CD4-positive, CD25-positive, alpha-beta regulatory T cell (primary cell): Measurements from ENCODE around the gene RELL2. TPM values are rescaled to one million over a fixed set of nuclear protein-coding genes. Genes with fewer than 3 reads are reported as not detected.
A peak's percentile ranks its signal among the peaks of the same experiment; 100 is the strongest.

ENCODE experiments used
- ATAC-seq, 2 donors: fragments of 150-1000 bp; cut with Tn5 transposase; one replicate each; pipeline ENCODE4 v1.10.0; 2021; ENCODE audit warnings: low read depth in 2 of 2, moderate number of reproducible peaks in 2 of 2, moderate library complexity in 1 of 2
- DNase-seq, 3 donors: peaks; one replicate each; pipeline versions ENCODE4 v3.0.0 to v3.0.0-alpha.2; 2012 to 2022; ENCODE audit warnings: mixed read lengths in 1 of 3
- H3K27ac ChIP-seq: one replicate; pipeline ENCODE4 v1.7.0; 2013; ENCODE audit warnings: mild to moderate bottlenecking, low read length; ENCODE audit not compliant: insufficient read depth, poor library complexity, severe bottlenecking
- H3K27me3 ChIP-seq: one replicate; pipeline ENCODE4 v1.7.0; 2013; ENCODE audit warnings: low read length; ENCODE audit not compliant: control insufficient read depth, insufficient read depth
- H3K36me3 ChIP-seq: one replicate; pipeline ENCODE4 v1.7.0; 2013; ENCODE audit warnings: mild to moderate bottlenecking, low read length, moderate library complexity; ENCODE audit not compliant: control insufficient read depth, insufficient read depth
- H3K4me1 ChIP-seq: 2 replicates; pipeline ENCODE4 v1.7.0; 2013; ENCODE audit warnings: mild to moderate bottlenecking, low read length; ENCODE audit not compliant: insufficient read depth, control insufficient read depth, poor library complexity, severe bottlenecking
- H3K4me3 ChIP-seq: one replicate; pipeline ENCODE4 v1.7.0; 2013; ENCODE audit warnings: low read depth, mild to moderate bottlenecking, low read length, moderate library complexity
- H3K9me3 ChIP-seq, 2 experiments: 1 replicate in 1 of 2; 2 replicates in 1 of 2; pipeline ENCODE4 v1.7.0; 2013; ENCODE audit warnings: low read length in 2 of 2, mild to moderate bottlenecking in 1 of 2, moderate library complexity in 1 of 2; ENCODE audit not compliant: control insufficient read depth in 2 of 2
- H3K27ac Mint-ChIP-seq, 3 donors: one replicate each; pipeline ENCODE4 v1.8.0; 2020 to 2022; ENCODE audit warnings: mild to moderate bottlenecking in 3 of 3, mixed read lengths in 3 of 3, moderate library complexity in 2 of 3
- H3K27me3 Mint-ChIP-seq: one replicate; pipeline ENCODE4 v1.8.0; 2022; ENCODE audit warnings: mild to moderate bottlenecking, mixed read lengths
- H3K36me3 Mint-ChIP-seq: one replicate; pipeline ENCODE4 v1.8.0; 2020; ENCODE audit warnings: mixed read lengths
- H3K4me1 Mint-ChIP-seq, 4 donors: one replicate each; pipeline ENCODE4 v1.8.0; 2020 to 2022; ENCODE audit warnings: mixed read lengths in 4 of 4, mild to moderate bottlenecking in 1 of 4
- H3K4me3 Mint-ChIP-seq, 4 donors: one replicate each; pipeline ENCODE4 v1.8.0; 2020 to 2022; ENCODE audit warnings: mild to moderate bottlenecking in 4 of 4, mixed read lengths in 4 of 4, moderate library complexity in 3 of 4
- H3K9me3 Mint-ChIP-seq, 7 donors: one replicate each; pipeline ENCODE4 v1.8.0; 2020 to 2022; ENCODE audit warnings: mixed read lengths in 7 of 7, mild to moderate bottlenecking in 3 of 7, moderate library complexity in 2 of 7
- polyA plus RNA-seq, 4 donors: library from polyadenylated mRNA; unstranded; fragments of 300-500 nt; fragmentation: Illumina TruSeq; gene quantifications; one replicate each; pipeline ENCODE4 v1.2.3, GENCODE V29; 2021
- total RNA-seq: library from RNA; stranded (reverse); gene quantifications from one replicate; pipeline ENCODE4 v1.2.3, GENCODE V29; 2022

The RELL2 gene, protein sequence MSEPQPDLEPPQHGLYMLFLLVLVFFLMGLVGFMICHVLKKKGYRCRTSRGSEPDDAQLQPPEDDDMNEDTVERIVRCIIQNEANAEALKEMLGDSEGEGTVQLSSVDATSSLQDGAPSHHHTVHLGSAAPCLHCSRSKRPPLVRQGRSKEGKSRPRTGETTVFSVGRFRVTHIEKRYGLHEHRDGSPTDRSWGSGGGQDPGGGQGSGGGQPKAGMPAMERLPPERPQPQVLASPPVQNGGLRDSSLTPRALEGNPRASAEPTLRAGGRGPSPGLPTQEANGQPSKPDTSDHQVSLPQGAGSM
- 20.5 TPM for total RNA-seq
- polyA plus RNA-seq = 1 to 10 TPM; 2.4 to 5.5 (median 3.5) TPM

DNA sequence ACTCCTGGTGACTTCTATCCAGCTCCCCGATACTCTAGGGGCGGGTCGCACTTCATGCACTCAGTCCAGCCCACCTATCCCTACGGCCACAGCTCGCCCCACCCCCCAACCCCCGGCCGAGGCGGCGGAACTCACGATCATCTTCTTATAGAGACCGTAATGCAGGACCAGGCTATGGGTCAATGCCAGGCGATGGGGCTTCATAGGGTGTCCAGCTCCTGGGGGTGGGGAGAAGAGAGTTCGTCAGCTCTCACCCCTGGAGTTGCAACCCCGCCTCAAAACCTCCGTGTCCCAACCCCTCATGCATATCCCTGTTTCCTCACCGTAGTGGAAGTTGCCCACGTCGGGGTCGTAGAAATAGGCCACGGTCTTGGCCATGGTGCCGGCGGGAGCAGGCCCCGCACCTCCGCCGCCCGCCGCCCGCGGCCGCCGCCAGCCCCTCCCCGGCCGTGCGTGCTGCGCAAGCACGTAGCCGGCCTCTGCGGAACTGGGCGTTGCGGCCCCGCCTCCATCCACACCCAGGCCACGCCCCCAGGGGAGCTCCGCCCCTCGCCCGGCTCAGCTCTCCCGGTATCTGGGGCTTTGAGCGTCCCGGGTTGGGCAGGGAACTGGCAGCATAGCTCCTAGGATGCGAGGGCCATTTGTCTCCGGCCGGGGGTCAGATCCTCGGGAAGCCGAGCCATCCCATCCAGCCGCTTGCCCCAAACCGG is at the start of gene RELL2, which contains the start of gene HDAC3:
Gene RELL2, plus strand, starts transcription at position 585 of the 710 bp plus-strand sequence. CDS start 1,229 bp downstream, outside the sequence.
Gene HDAC3, minus strand, starts transcription at position 437 of the 710 bp plus-strand sequence. Its CDS starts 59 bp downstream, at position 378.
- Histone ChIP-seq H3K36me3 (peaks cover 11% of the 10 kb centered on the region), H3K4me1 (peaks cover 53% of the 10 kb centered on the region), H3K27ac (peak within 1 kb of the TSS; percentile 85), H3K4me3 (peak within 1 kb of the TSS; percentile 88), H3K27me3 (no peaks in the 10 kb centered on the region), H3K9me3 (no peaks in the 10 kb centered on the region)
- Mint-ChIP-seq H3K36me3 (peaks cover 11% of the 10 kb centered on the region), H3K4me3 (peak within 1 kb of the TSS; percentile 94 to 99 (median 97)), H3K27me3 (no peaks in the 10 kb centered on the region), H3K9me3 (peaks cover 0 to 2% (median 0%) of the 10 kb centered on the region in 7 donors), H3K4me1 (peaks cover 19 to 55% (median 39%) of the 10 kb centered on the region in 4 donors), H3K27ac (peak within 1 kb of the TSS; percentile 95 to 96 (median 96))
- DNase-seq (peak; percentile 89 to 94 (median 92)), ATAC-seq (peak; percentile 89)

DNA sequence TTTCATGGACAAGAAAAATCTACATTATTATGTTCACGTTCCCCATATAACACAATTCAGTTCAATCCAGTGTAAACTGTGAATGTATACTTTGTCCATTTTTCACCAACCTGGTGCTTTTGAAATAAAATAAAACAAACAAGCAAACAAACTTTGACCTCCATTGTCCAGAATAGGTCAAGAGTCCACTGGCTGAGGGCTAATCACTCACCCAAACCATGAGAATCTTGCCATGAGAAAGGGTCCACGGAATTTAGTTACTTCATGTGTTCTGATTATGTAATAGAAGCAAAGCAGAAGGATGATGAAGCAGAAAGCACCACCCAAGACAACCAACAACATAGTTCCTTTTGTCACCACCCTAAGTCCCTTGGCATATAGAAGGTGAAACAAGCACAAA is 46.7 kb upstream of the RELL2 start:
- H3K9me3 Mint-ChIP-seq = no peaks in the 10 kb centered on the region
- Histone ChIP-seq H3K27ac (no peak overlapping the region), H3K9me3 (no peaks in the 10 kb centered on the region), H3K36me3 (peaks cover 62% of the 10 kb centered on the region), H3K4me3 (peak overlapping the region; percentile 1), H3K4me1 (peaks cover 19% of the 10 kb centered on the region), H3K27me3 (no peaks in the 10 kb centered on the region)
- peak overlapping the region in 1 of 3 donors; percentile 88 for H3K27ac Mint-ChIP-seq
- no peak overlapping the region for H3K4me3 Mint-ChIP-seq
- ATAC-seq (no peak), DNase-seq (no peak)
- peaks cover 28% of the 10 kb centered on the region for H3K36me3 Mint-ChIP-seq
- H3K27me3 Mint-ChIP-seq = no peaks in the 10 kb centered on the region
- peaks cover 30 to 70% (median 51%) of the 10 kb centered on the region in 4 donors for H3K4me1 Mint-ChIP-seq

DNA sequence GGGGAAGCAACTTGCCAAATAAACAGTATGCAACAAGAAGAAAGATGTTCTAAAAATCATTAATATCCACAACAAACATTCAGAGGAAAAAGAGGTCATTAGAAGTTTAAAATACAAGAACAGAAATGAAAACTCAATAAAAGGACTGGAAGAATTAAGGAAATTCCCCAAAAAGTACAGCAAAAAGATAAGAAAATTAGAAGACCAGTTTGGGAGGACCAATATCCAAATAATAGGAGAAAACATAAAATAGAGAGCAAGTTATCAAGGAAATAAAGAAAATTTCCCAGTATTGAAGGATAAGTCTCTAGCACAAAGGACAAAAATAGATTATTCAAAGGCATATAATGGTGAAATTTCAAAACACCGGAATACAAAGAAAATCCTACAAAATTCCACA is 39.9 kb upstream of the RELL2 start:
- H3K36me3 Mint-ChIP-seq = peaks cover 17% of the 10 kb centered on the region
- H3K27me3 Mint-ChIP-seq = no peaks in the 10 kb centered on the region
- H3K4me1 Mint-ChIP-seq = peaks cover 40 to 89% (median 69%) of the 10 kb centered on the region in 4 donors
- ATAC-seq = no peak
- H3K9me3 Mint-ChIP-seq = no peaks in the 10 kb centered on the region
- DNase-seq = no peak
- H3K9me3 ChIP-seq = no peaks in the 10 kb centered on the region
- peaks cover 64% of the 10 kb centered on the region for H3K4me1 ChIP-seq
- H3K4me3 Mint-ChIP-seq = peak overlapping the region; percentile 0 to 73 (median 48)
- H3K36me3 ChIP-seq = peaks cover 22% of the 10 kb centered on the region
- H3K27ac Mint-ChIP-seq = peak overlapping the region; percentile 56 to 94 (median 83)
- no peaks in the 10 kb centered on the region for H3K27me3 ChIP-seq
- H3K4me3 ChIP-seq = peak overlapping the region; percentile 63
- peak overlapping the region; percentile 72 for H3K27ac ChIP-seq

DNA sequence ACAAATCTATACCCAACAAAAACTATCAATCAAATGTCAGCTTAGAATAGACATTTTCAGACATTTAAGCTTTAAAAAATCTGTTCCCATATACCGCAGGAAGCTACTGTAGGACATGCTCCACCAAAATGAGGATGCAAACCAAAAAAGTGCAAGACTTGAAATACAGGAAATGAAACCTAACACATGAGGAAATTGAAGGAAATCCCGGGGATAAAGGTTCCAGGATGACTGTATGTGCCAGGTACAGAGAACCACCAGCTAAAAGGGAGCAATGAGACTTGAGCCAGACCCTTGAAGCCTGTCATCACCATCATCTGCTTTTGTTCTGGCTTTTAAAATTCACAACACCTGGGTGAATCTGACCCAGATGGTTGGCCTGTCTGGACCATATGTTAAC is 39.4 kb upstream of the RELL2 start:
- Histone ChIP-seq H3K4me3 (peak overlapping the region; percentile 63), H3K27me3 (no peaks in the 10 kb centered on the region), H3K4me1 (peaks cover 66% of the 10 kb centered on the region), H3K9me3 (no peaks in the 10 kb centered on the region), H3K27ac (peak overlapping the region; percentile 72), H3K36me3 (peaks cover 22% of the 10 kb centered on the region)
- Mint-ChIP-seq H3K36me3 (peaks cover 14% of the 10 kb centered on the region), H3K27ac (peak overlapping the region; percentile 56 to 94 (median 83)), H3K4me1 (peaks cover 35 to 90% (median 67%) of the 10 kb centered on the region in 4 donors), H3K4me3 (peak overlapping the region in 3 of 4 donors; percentile 34 to 73 (median 60)), H3K9me3 (no peaks in the 10 kb centered on the region), H3K27me3 (no peaks in the 10 kb centered on the region)
- DNase-seq (no peak), ATAC-seq (no peak)

DNA sequence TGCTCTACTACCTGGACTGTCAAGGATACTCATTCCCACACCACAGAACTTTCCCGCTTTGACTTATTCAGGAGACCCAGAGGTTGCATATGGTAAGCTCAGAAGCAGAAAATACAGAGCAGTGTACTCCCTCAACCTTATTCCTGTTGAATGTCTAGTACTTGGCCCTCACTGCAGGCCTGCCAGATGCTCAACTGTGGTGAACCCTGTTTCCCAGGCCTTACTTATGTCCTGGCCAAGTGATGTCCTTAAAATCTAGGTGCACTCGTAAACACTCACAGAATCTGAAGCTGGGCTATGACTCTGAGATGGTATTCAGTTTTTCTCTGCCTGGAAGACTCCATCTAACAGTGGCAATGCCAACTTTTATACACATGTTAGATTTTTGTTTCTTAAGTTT is 39.0 kb upstream of the RELL2 start:
- H3K27ac ChIP-seq = peak overlapping the region; percentile 72
- H3K36me3 Mint-ChIP-seq = peaks cover 12% of the 10 kb centered on the region
- no peaks in the 10 kb centered on the region for H3K9me3 ChIP-seq
- DNase-seq = no peak
- H3K27me3 ChIP-seq = no peaks in the 10 kb centered on the region
- no peaks in the 10 kb centered on the region for H3K9me3 Mint-ChIP-seq
- peaks cover 35 to 90% (median 66%) of the 10 kb centered on the region in 4 donors for H3K4me1 Mint-ChIP-seq
- peak overlapping the region; percentile 56 to 94 (median 83) for H3K27ac Mint-ChIP-seq
- H3K27me3 Mint-ChIP-seq = no peaks in the 10 kb centered on the region
- peak overlapping the region in 3 of 4 donors; percentile 18 to 73 (median 34) for H3K4me3 Mint-ChIP-seq
- ATAC-seq = no peak
- H3K4me3 ChIP-seq = peak overlapping the region; percentile 63
- peaks cover 66% of the 10 kb centered on the region for H3K4me1 ChIP-seq
- peaks cover 22% of the 10 kb centered on the region for H3K36me3 ChIP-seq

DNA sequence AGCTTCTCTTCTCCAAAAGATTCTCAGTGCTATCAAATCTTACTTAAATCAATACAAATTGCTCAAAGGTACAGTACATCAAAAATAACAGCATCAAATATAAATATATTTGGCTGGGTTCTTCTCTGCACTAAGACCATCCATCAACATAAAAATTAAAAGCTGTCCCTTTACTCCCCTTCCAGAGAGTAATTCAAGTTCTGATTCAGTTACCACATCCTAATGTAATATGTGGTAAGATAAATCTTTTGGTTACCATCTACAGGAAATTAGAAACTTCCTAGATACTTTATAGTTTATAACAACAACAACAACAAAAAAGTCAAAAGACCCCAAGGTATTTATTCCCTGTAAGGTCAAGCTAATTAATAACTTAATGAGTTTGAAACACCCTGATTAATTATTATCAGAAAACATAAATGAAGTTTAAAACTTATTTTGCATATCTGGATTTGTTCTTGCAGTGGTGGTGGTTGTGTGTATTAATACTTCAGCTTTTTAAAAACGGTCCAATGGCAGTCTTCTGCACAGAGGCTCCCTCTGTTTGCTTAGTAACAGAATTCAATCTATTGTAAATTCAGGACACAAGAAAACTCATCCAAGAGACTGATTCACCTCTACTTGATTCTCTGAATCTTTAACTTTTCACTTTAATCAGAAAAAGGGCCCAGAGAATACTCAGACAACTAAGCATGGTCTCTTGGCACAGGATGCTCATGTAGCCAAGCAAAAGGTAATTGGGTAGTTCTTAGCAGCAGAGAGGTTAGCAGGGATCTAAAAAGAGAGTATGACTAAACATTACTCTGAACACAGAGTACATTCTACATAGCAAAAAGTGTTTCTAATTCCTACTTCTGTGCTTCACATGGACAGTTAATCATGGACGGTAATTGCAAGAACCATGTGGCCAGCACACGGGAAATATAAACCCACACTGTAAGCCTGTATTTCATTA is 38.1 kb upstream of the RELL2 start:
- H3K9me3 Mint-ChIP-seq = no peaks in the 10 kb centered on the region
- Histone ChIP-seq H3K36me3 (peaks cover 16% of the 10 kb centered on the region), H3K9me3 (no peaks in the 10 kb centered on the region), H3K4me1 (peaks cover 69% of the 10 kb centered on the region), H3K4me3 (peak overlapping the region; percentile 63), H3K27me3 (no peaks in the 10 kb centered on the region), H3K27ac (peak overlapping the region; percentile 72)
- peak in 1 of 3 donors; percentile 35 for DNase-seq
- no peaks in the 10 kb centered on the region for H3K27me3 Mint-ChIP-seq
- H3K4me3 Mint-ChIP-seq = peak overlapping the region; percentile 57 to 74 (median 66)
- peak overlapping the region; percentile 77 to 92 (median 89) for H3K27ac Mint-ChIP-seq
- peaks cover 33 to 91% (median 66%) of the 10 kb centered on the region in 4 donors for H3K4me1 Mint-ChIP-seq
- ATAC-seq = peak; percentile 77 to 86
- H3K36me3 Mint-ChIP-seq = peaks cover 11% of the 10 kb centered on the region

DNA sequence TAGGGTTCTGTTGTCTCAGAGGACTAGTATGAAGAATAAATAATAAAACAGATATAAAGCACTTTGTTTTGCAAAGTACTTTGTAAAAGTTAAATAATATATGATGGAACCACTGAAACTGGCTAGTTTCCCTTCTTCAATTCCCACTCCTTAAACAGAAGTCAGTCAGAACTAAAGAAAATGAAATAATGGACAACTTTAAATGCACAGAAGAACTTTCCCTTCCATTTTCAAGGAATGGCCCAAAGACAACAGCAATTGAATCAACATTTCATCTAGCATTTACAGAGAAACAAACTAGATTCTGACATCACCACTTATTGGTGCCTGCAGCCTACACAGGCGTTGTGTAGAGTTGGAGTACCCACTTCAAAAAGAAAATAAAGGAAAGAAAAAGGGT is 34.2 kb upstream of the RELL2 start:
- no peak for ATAC-seq
- Histone ChIP-seq H3K27ac (peak overlapping the region; percentile 90), H3K36me3 (no peaks in the 10 kb centered on the region)

More for the DNA sequence above, 34.2 kb upstream of the RELL2 start:
- Mint-ChIP-seq H3K4me3 (peak overlapping the region; percentile 56 to 73 (median 57)), H3K9me3 (no peaks in the 10 kb centered on the region), H3K27me3 (no peaks in the 10 kb centered on the region), H3K4me1 (peaks cover 38 to 96% (median 78%) of the 10 kb centered on the region in 4 donors), H3K27ac (peak overlapping the region; percentile 85 to 92 (median 90)), H3K36me3 (peaks cover 8% of the 10 kb centered on the region)
- Histone ChIP-seq H3K9me3 (no peaks in the 10 kb centered on the region), H3K27me3 (no peaks in the 10 kb centered on the region), H3K4me1 (peaks cover 93% of the 10 kb centered on the region), H3K4me3 (peak overlapping the region; percentile 86)
- no peak for DNase-seq
